ENCODE data around the gene HTATSF1.

DNA sequence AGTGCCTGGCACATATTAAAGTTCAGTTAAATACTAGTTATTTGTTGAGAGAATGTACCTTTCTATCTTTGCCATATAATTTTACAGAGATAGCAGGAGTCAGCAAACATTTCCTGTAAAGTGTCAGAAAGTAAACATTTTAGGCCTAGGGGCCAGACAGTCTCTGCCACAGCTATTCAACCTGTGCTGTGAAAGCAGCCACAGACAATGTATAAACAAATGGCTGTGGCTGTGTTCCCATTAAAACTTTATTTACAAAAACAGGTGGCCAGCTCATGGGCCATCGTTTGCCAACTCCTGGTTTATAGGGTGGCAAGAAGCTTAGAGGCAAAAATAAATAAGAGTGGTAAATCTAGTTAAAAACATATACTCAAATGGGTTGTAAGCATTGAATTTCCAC lies 43.6 kb upstream of the HTATSF1 start:
- TF ChIP-seq KAT7 (CRISPR knock-in tag; IDR thresholded peaks at IDR 0.05; ENCODE audit: borderline replicate concordance) (no peak), FOXK2 (conservative IDR thresholded peaks at IDR 0.05 in 1 of 2, IDR thresholded peaks at IDR 0.05 in 1 of 2; ENCODE audit: low read depth in 2 of 2) (no peak), NUFIP1 (IDR thresholded peaks at IDR 0.05; ENCODE audit: partially characterized antibody) (no peak), ZNF24 (IDR thresholded peaks at IDR 0.05) (no peak), ZNF444 (CRISPR knock-in tag; IDR thresholded peaks at IDR 0.05) (no peak), CTCF (IDR thresholded peaks at IDR 0.05 in 2 of 3, conservative IDR thresholded peaks at IDR 0.05 in 1 of 3; ENCODE audit: insufficient read depth in 2 of 3, low read depth in 1 of 3, low read length in 3 of 3) (no peak)

Data from K562 (cell line).